Caco-2 (cell line): Measurements from ENCODE around the gene PPP1R8. TPM values are rescaled to one million over a fixed set of nuclear protein-coding genes. Genes with fewer than 3 reads are reported as not detected.

Source experiments
- BruUV-seq: library from RNA; stranded (reverse); fragments of 400-500 nt; replicated peaks from 2 replicates; lab custom pipeline; 2021; lab: Mats Ljungman, UMichigan
- CTCF ChIA-PET: fragments of 300-600 bp; sonication (Branson Sonifier 250); formaldehyde crosslinking; loops from one replicate; lab custom pipeline; 2022; ENCODE audit warnings: antibody characterized with exemption; lab: Charles Lee
- POLR2A ChIA-PET: fragments of 300-600 bp; sonication (Branson Sonifier 250); formaldehyde crosslinking; loops from one replicate; lab custom pipeline; 2022; ENCODE audit warnings: antibody characterized with exemption; lab: Charles Lee
- DNase-seq, 2 experiments: peaks; one replicate each; pipeline versions ENCODE4 v3.0.0 to v3.0.0-alpha.2; 2020 to 2022
- H3K27me3 ChIP-seq: replicated peaks from 2 replicates; pipeline ENCODE4 v1.6.0; 2011; ENCODE audit warnings: low read length; ENCODE audit not compliant: control insufficient read depth, insufficient read depth
- H3K36me3 ChIP-seq: 2 replicates; pipeline ENCODE4 v1.5.1; 2011; ENCODE audit warnings: low read length; ENCODE audit not compliant: control insufficient read depth, insufficient read depth
- H3K4me1 ChIP-seq: fragments of 250-450 bp; sonication (Bioruptor Pico); 2 replicates; pipeline ENCODE4 v1.5.1; 2020; ENCODE audit warnings: mild to moderate bottlenecking
- H3K4me3 ChIP-seq: 2 replicates; pipeline ENCODE4 v1.5.1; 2011; ENCODE audit warnings: low read depth, mild to moderate bottlenecking, control low read depth, low read length
- H3K9me3 ChIP-seq: fragments of 250-450 bp; sonication (Bioruptor Pico); 2 replicates; pipeline ENCODE4 v1.5.1; 2020; ENCODE audit warnings: mild to moderate bottlenecking, moderate library complexity
- H3K27ac Mint-ChIP-seq: one replicate; pipeline ENCODE4 v1.8.0; 2022; ENCODE audit warnings: mixed read lengths; ENCODE audit not compliant: unreplicated experiment
- H3K27me3 Mint-ChIP-seq: one replicate; pipeline ENCODE4 v1.8.0; 2022; ENCODE audit warnings: mixed read lengths; ENCODE audit not compliant: insufficient read depth, unreplicated experiment
- H3K36me3 Mint-ChIP-seq: one replicate; pipeline ENCODE4 v1.8.0; 2022; ENCODE audit warnings: mild to moderate bottlenecking, mixed read lengths; ENCODE audit not compliant: insufficient read depth, unreplicated experiment
- H3K4me1 Mint-ChIP-seq: one replicate; pipeline ENCODE4 v1.8.0; 2022; ENCODE audit warnings: low read depth, mixed read lengths; ENCODE audit not compliant: unreplicated experiment
- H3K4me3 Mint-ChIP-seq: one replicate; pipeline ENCODE4 v1.8.0; 2022; ENCODE audit warnings: mild to moderate bottlenecking, moderate library complexity, mixed read lengths; ENCODE audit not compliant: unreplicated experiment
- H3K9me3 Mint-ChIP-seq: one replicate; pipeline ENCODE4 v1.8.0; 2022; ENCODE audit warnings: mixed read lengths; ENCODE audit not compliant: unreplicated experiment
- intact Hi-C: fragments of 100-400 bp; cut with micrococcal nuclease; formaldehyde crosslinking; loops from one replicate; pipeline ENCODE4 v1.10.0; 2022; ENCODE audit not compliant: unreplicated experiment
- total RNA-seq: library from RNA; stranded (reverse); gene quantifications from 2 replicates; pipeline ENCODE4 v1.2.3, GENCODE V29; 2022
- TF ChIP-seq, protein P1 (sequence below), 2 experiments: fragments of 200-600 bp in 1 of 2; IDR thresholded peaks; 1 replicate in 1 of 2; 2 replicates in 1 of 2; pipeline versions ENCODE4 v1.5.1 to v1.8.0; 2011 to 2022; ENCODE audit warnings: antibody characterized with exemption in 1 of 2, control low read depth in 1 of 2, inconsistent platforms in 1 of 2, low read depth in 1 of 2, low read length in 1 of 2, mild to moderate bottlenecking in 1 of 2, moderate library complexity in 1 of 2; ENCODE audit not compliant: insufficient read depth in 1 of 2, severe bottlenecking in 1 of 2, unreplicated experiment in 1 of 2

Gene PPP1R8
- total RNA-seq, 1 experiment from 2014 or later = 37.2 TPM

- CTCF ChIA-PET = interaction anchor here (0.8 kb wide), 1 partner anchor 28 kb away, joined by 10 read pairs; no protein-coding TSS in a partner anchor
- Histone ChIP-seq H3K27me3 (no peaks in the 10 kb centered on the region), H3K36me3 (no peaks in the 10 kb centered on the region), H3K9me3 (no peaks in the 10 kb centered on the region), H3K4me3 (no peak overlapping the region), H3K4me1 (no peaks in the 10 kb centered on the region)
- Mint-ChIP-seq H3K36me3 (peaks cover 12% of the 10 kb centered on the region), H3K4me1 (no peaks in the 10 kb centered on the region), H3K27me3 (no peaks in the 10 kb centered on the region), H3K9me3 (no peaks in the 10 kb centered on the region), H3K27ac (no peak overlapping the region), H3K4me3 (no peak overlapping the region)
- POLR2A ChIA-PET = interaction anchor here (0.5 kb wide), 1 partner anchor 113 kb away, joined by 5 read pairs; no protein-coding TSS in a partner anchor
- intact Hi-C loops = no loop called here
- no TSS peak for BruUV-seq
- TF ChIP-seq, protein P1, sequence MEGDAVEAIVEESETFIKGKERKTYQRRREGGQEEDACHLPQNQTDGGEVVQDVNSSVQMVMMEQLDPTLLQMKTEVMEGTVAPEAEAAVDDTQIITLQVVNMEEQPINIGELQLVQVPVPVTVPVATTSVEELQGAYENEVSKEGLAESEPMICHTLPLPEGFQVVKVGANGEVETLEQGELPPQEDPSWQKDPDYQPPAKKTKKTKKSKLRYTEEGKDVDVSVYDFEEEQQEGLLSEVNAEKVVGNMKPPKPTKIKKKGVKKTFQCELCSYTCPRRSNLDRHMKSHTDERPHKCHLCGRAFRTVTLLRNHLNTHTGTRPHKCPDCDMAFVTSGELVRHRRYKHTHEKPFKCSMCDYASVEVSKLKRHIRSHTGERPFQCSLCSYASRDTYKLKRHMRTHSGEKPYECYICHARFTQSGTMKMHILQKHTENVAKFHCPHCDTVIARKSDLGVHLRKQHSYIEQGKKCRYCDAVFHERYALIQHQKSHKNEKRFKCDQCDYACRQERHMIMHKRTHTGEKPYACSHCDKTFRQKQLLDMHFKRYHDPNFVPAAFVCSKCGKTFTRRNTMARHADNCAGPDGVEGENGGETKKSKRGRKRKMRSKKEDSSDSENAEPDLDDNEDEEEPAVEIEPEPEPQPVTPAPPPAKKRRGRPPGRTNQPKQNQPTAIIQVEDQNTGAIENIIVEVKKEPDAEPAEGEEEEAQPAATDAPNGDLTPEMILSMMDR (IDR thresholded peaks at IDR 0.05; ENCODE audit: insufficient read depth in 1 of 2, low read depth in 1 of 2, low read length in 1 of 2, severe bottlenecking in 1 of 2, unreplicated experiment in 1 of 2) = no peak
- no peak for DNase-seq
Observed at GRCh38 chr1:27885621-27886352, 55.2 kb downstream of the PPP1R8 start.

GRCh38 chr1:27886353-27886679, 55.7 kb downstream of the PPP1R8 start:
- no peaks in the 10 kb centered on the region for H3K9me3 Mint-ChIP-seq

DNA sequence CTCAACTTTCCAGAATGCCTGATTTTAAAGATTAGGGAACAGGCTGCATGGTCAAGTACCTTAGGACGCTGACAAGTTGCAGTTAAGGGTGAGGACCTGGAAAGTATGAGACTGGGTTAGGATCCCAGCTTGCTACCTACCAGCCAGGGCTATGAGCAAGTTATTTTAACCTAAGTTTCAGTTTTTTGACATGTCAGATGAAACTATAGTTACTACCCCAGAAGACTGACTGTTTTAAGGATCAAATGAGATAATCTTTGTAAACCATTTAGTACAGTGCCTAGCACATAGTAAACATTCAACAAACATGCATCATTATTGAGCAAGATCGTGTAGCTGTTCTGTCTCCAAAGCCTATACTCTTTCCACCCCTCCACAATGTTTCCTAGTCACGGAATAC, 56.2 kb downstream of the PPP1R8 start:
- H3K4me1 ChIP-seq = no peaks in the 10 kb centered on the region
- DNase-seq = no peak
- intact Hi-C loops = no loop called here
- H3K36me3 ChIP-seq = no peaks in the 10 kb centered on the region
- TF ChIP-seq, protein P1 (IDR thresholded peaks at IDR 0.05; ENCODE audit: insufficient read depth in 1 of 2, low read depth in 1 of 2, low read length in 1 of 2, severe bottlenecking in 1 of 2, unreplicated experiment in 1 of 2) = no peak
- no peak overlapping the region for H3K4me3 ChIP-seq
- no peaks in the 10 kb centered on the region for H3K9me3 Mint-ChIP-seq
- ChIA-PET POLR2A (no interaction called here), CTCF (no interaction called here)
- no peaks in the 10 kb centered on the region for H3K4me1 Mint-ChIP-seq
- H3K27ac Mint-ChIP-seq = no peak overlapping the region
- H3K9me3 ChIP-seq = no peaks in the 10 kb centered on the region
- no peaks in the 10 kb centered on the region for H3K27me3 ChIP-seq
- H3K36me3 Mint-ChIP-seq = peaks cover 14% of the 10 kb centered on the region
- H3K4me3 Mint-ChIP-seq = no peak overlapping the region
- BruUV-seq = no TSS peak
- H3K27me3 Mint-ChIP-seq = no peaks in the 10 kb centered on the region

More at GRCh38 chr1:27886353-27886679, 55.7 kb downstream of the PPP1R8 start:
- no TSS peak for BruUV-seq
- no peaks in the 10 kb centered on the region for H3K36me3 ChIP-seq
- Mint-ChIP-seq H3K4me3 (no peak overlapping the region), H3K27ac (no peak overlapping the region), H3K36me3 (peaks cover 12% of the 10 kb centered on the region), H3K27me3 (no peaks in the 10 kb centered on the region), H3K4me1 (no peaks in the 10 kb centered on the region)
- TF ChIP-seq, protein P1 (IDR thresholded peaks at IDR 0.05; ENCODE audit: insufficient read depth in 1 of 2, low read depth in 1 of 2, low read length in 1 of 2, severe bottlenecking in 1 of 2, unreplicated experiment in 1 of 2) = no peak
- no peak overlapping the region for H3K4me3 ChIP-seq
- intact Hi-C loops = no loop called here
- DNase-seq = no peak
- CTCF ChIA-PET = interaction anchor here (0.8 kb wide), 1 partner anchor 29 kb away, joined by 10 read pairs; no protein-coding TSS in a partner anchor
- POLR2A ChIA-PET = interaction anchor here (0.5 kb wide), 1 partner anchor 113 kb away, joined by 5 read pairs; no protein-coding TSS in a partner anchor
- H3K4me1 ChIP-seq = no peaks in the 10 kb centered on the region
- H3K9me3 ChIP-seq = no peaks in the 10 kb centered on the region
- no peaks in the 10 kb centered on the region for H3K27me3 ChIP-seq
